Ectodermal cell (in vitro differentiated cells): Measurements from ENCODE around the gene OPN5. TPM values are rescaled to one million over a fixed set of nuclear protein-coding genes. Genes with fewer than 3 reads are reported as not detected.
"Not testable (repeated sequence)": the region's sequence is repeated elsewhere in the genome, so short reads cannot be mapped to it uniquely, and the experiment has no call there.

Experiments
- H3K27ac ChIP-seq: 2 replicates; pipeline ENCODE4 v1.7.0; 2013; ENCODE audit warnings: mild to moderate bottlenecking, low read depth, low read length; ENCODE audit not compliant: insufficient read depth, poor library complexity, severe bottlenecking
- H3K27me3 ChIP-seq: 2 replicates; pipeline ENCODE4 v1.7.0; 2013; ENCODE audit warnings: mild to moderate bottlenecking, low read length; ENCODE audit not compliant: insufficient read depth, control insufficient read depth, poor library complexity, severe bottlenecking
- H3K36me3 ChIP-seq: one replicate; pipeline ENCODE4 v1.7.0; 2013; ENCODE audit warnings: low read length; ENCODE audit not compliant: control insufficient read depth, insufficient read depth
- H3K4me1 ChIP-seq: one replicate; pipeline ENCODE4 v1.7.0; 2013; ENCODE audit warnings: low read length; ENCODE audit not compliant: control insufficient read depth, insufficient read depth
- H3K4me3 ChIP-seq: 2 replicates; pipeline ENCODE4 v1.7.0; 2013; ENCODE audit warnings: low read depth, low read length, control low read depth; ENCODE audit not compliant: insufficient read depth
- H3K9me3 ChIP-seq: 2 replicates; pipeline ENCODE4 v1.7.0; 2013; ENCODE audit warnings: mild to moderate bottlenecking, low read length, moderate library complexity; ENCODE audit not compliant: control insufficient read depth
- WGBS, 2 experiments: methylation state at CpG; one replicate each; pipeline ENCODE4 v1.1.7; 2013; ENCODE audit warnings: missing lambda C conversion rate in 2 of 2; 5-methylcytosine and 5-hydroxymethylcytosine counted together
- polyA plus RNA-seq, 4 experiments: library from polyadenylated mRNA; stranded (reverse); fragments of 50-300 nt; gene quantifications; one replicate each; pipeline ENCODE4 v1.2.3, GENCODE V29; 2013

Gene OPN5, protein sequence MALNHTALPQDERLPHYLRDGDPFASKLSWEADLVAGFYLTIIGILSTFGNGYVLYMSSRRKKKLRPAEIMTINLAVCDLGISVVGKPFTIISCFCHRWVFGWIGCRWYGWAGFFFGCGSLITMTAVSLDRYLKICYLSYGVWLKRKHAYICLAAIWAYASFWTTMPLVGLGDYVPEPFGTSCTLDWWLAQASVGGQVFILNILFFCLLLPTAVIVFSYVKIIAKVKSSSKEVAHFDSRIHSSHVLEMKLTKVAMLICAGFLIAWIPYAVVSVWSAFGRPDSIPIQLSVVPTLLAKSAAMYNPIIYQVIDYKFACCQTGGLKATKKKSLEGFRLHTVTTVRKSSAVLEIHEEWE
- not detected for polyA plus RNA-seq (2013, experiment 1 of 4)
- not detected for polyA plus RNA-seq (2013, experiment 2 of 4)
- not detected for polyA plus RNA-seq (2013, experiment 3 of 4)
- not detected for polyA plus RNA-seq (2013, experiment 4 of 4)

- no peaks in the 10 kb centered on the region for H3K9me3 ChIP-seq
- WGBS, 2 experiments, result 92 to 94% methylated on average over 8 of the region's 8 CpGs
- no peak within 1 kb of the TSS for H3K4me3 ChIP-seq
- no peaks in the 10 kb centered on the region for H3K27me3 ChIP-seq
- H3K27ac ChIP-seq, result no peak within 1 kb of the TSS
- no peaks in the 10 kb centered on the region for H3K4me1 ChIP-seq
- no peaks in the 10 kb centered on the region for H3K36me3 ChIP-seq
Observed at GRCh38 chr6:47781732-47782131, at the start of gene OPN5. TSS of gene OPN5 (plus strand) at chr6:47782032. CDS start at chr6:47782067, 35 bp downstream.

DNA sequence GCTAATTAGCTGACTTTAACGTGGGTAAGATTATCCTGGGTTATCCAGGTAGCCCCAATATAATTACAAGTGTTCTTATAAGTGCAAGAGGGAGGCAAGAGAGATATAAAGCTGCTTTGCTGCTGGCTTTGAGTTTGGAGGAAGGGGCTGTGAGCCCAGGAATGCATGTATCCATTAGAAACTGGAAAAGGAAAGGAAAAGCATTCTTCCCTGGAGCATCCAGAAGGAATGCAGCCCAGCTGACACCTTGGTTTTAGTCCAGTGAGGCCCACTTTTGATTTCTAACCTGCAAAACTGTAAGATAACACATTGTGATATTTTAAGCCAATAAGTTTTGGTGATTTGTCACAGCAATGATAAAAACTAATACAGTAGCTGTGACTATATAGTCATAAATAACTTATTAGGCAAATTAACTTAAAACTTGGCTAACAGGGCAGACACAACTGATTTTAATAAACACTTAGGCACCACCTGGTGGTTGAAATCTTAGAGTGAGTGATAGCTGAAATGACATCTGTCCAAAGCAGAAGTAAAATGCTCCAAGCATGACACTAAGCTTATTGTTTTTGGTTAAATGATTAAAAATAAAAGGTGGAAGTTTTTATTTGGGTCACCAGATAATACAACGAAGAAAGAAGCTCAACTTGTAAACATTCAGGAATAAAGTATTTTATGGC is 47.8 kb upstream of the OPN5 start:
- 49 to 58% methylated on average over 2 of the region's 2 CpGs for WGBS, 2 experiments
- Histone ChIP-seq H3K27ac (no peak overlapping the region), H3K36me3 (no peaks in the 10 kb centered on the region)

DNA sequence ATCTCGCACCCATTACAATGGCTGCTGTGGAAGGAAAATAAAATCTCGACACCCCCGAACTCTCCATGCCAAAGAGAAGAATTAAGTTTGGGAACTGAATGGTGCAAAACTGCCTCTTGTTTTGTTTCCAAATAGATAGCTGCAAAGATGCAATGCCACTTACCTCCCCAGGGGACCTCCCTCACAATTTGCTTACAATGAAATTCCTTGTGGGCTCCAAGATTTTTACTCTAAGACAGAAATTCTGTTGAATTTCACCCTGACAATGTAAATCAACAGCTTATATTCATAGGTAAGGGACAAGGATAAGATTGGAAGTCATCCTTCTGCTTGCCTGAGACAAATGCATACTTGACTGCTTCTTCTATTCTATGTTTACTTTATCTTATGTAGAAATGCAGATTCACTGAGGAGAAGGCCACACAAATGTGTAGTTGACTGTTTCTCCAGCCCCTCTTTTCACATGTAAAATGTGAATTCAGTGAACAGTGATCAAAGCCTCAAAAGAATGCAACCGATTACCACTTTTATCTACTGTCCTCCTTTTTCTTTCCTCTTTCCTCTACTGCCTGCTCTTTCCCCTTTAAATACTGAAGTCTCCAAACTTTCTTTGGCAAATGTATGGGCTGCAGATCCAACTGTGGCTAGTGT is 46.9 kb upstream of the OPN5 start:
- no peak overlapping the region for H3K27ac ChIP-seq
- 44 to 45% methylated on average over 4 of the region's 4 CpGs for WGBS, 2 experiments

More for the DNA sequence above, 47.8 kb upstream of the OPN5 start:
- H3K4me3 ChIP-seq, result no peak overlapping the region
- H3K27me3 ChIP-seq, result no peaks in the 10 kb centered on the region
- H3K4me1 ChIP-seq, result peaks cover 9% of the 10 kb centered on the region
- no peaks in the 10 kb centered on the region for H3K9me3 ChIP-seq

DNA sequence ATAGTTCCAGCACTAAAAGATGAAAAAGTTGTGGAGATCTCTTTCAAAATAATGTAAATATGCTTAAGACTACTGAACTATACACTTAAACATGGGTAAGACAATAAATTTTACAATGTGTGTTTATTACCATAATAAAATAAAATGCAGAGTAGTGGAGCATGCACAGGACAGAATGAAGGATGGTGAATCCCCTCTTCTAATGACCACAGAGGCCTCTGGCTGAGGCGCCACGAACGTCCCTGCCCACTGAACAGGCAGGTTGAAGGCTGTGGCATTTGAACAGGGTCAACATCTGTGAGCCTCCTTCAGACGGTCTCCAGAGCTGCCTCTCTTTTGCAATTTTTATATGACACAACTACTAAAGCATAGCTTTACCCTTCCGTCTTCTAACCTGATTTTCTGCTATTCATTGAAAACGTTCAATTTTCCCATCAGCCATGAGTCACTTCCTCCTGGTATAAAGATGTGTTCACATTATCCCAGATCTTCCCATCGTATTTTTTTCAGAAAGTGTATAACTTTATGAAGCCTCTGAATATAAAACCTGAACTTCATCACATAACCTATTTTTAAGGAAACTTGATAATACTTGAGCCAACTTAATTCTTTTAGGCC is 45.6 kb upstream of the OPN5 start:
- 71 to 72% methylated on average over 7 of the region's 7 CpGs for WGBS, 2 experiments
- Histone ChIP-seq H3K4me1 (peaks cover 9% of the 10 kb centered on the region), H3K36me3 (no peaks in the 10 kb centered on the region), H3K27ac (no peak overlapping the region), H3K27me3 (no peaks in the 10 kb centered on the region), H3K4me3 (no peak overlapping the region), H3K9me3 (no peaks in the 10 kb centered on the region)

More for the DNA sequence above, 46.9 kb upstream of the OPN5 start:
- Histone ChIP-seq H3K27me3 (no peaks in the 10 kb centered on the region), H3K36me3 (no peaks in the 10 kb centered on the region), H3K4me1 (peaks cover 9% of the 10 kb centered on the region), H3K9me3 (no peaks in the 10 kb centered on the region), H3K4me3 (no peak overlapping the region)

DNA sequence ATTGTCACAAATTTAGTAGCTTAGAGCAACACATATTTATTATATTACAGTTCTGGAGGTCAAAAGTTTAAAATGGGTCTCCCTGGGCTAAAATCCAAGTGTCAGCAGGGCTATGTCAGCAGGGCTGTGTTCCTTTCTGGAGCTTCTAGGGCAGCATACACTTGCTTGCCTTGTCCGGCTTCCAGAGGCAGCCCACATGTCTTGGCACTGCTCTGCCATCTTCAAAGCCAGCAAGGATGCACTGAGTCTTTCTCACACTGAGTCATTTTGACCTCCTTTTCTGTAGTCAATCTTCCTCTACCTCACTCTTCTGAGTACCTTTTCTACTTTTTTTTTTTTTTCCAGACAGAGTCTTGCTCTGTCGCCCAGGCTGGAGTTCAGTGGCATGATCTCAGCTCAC is 44.4 kb upstream of the OPN5 start:
- H3K4me3 ChIP-seq, result no peak overlapping the region
- peaks cover 9% of the 10 kb centered on the region for H3K4me1 ChIP-seq
- WGBS, 2 experiments, result 93 to 95% methylated on average over 2 of the region's 2 CpGs
- H3K9me3 ChIP-seq, result no peaks in the 10 kb centered on the region
- no peaks in the 10 kb centered on the region for H3K27me3 ChIP-seq
- no peaks in the 10 kb centered on the region for H3K36me3 ChIP-seq
- no peak overlapping the region for H3K27ac ChIP-seq

DNA sequence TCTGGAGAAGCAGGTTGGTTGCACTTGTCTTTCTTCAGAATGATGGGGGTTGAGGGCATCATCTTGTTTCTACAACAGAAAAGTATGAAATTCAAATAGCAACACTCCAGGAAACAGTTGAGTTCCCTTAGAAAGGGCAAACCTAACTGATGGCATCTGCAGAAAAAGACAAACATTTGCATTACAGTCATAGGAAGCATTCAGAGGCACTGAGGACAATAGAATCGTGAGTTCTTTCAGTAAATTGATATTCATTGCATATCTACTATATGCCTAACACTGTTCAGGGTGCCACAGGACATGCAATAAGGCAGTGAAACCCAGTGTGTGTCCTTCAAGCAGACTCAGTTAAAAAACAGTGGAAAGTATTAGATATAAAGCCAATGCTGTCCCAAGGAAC is 41.1 kb upstream of the OPN5 start:
- 82 to 88% methylated on average over 1 of the region's 1 CpG for WGBS, 2 experiments
- H3K9me3 ChIP-seq, result no peaks in the 10 kb centered on the region
- H3K36me3 ChIP-seq, result no peaks in the 10 kb centered on the region
- H3K4me1 ChIP-seq, result no peaks in the 10 kb centered on the region
- no peak overlapping the region for H3K4me3 ChIP-seq
- H3K27me3 ChIP-seq, result no peaks in the 10 kb centered on the region
- H3K27ac ChIP-seq, result no peak overlapping the region

GRCh38 chr6:47741807-47742206 is 40.0 kb upstream of the OPN5 start:
- Histone ChIP-seq H3K27me3 (no peaks in the 10 kb centered on the region), H3K27ac (no peak overlapping the region), H3K4me1 (no peaks in the 10 kb centered on the region), H3K36me3 (no peaks in the 10 kb centered on the region), H3K9me3 (no peaks in the 10 kb centered on the region), H3K4me3 (no peak overlapping the region)
- WGBS, 2 experiments, result 92 to 98% methylated on average over 2 of the region's 2 CpGs

GRCh38 chr6:47743744-47744143 is 38.1 kb upstream of the OPN5 start:
- H3K4me1 ChIP-seq, result no peaks in the 10 kb centered on the region
- no peaks in the 10 kb centered on the region for H3K36me3 ChIP-seq

DNA sequence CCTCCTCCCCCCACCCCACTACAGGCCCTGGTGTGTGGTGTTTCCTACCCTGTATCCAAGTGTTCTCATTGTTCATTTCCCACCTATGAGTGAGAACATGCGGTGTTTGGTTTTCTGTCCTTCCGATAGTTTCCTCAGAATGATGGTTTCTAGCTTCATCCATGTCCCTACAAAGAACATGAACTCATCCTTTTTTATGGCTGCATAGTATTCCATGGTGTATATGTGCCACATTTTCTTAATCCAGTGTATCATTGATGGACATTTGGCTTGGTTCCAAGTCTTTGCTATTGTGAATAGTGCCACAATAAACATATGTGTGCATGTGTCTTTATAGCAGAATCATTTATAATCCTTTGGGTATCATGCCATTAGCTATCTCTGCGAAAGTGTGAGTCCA is 36.6 kb upstream of the OPN5 start:
- H3K4me1 ChIP-seq, H3K27me3 ChIP-seq, H3K9me3 ChIP-seq, H3K27ac ChIP-seq, H3K4me3 ChIP-seq, H3K36me3 ChIP-seq: not testable (repeated sequence)
- WGBS, 2 experiments, result 93 to 100% methylated on average over 3 of the region's 3 CpGs

More at GRCh38 chr6:47743744-47744143, 38.1 kb upstream of the OPN5 start:
- Histone ChIP-seq H3K27me3 (no peaks in the 10 kb centered on the region), H3K9me3 (no peaks in the 10 kb centered on the region), H3K4me3 (no peak overlapping the region), H3K27ac (no peak overlapping the region)

- Histone ChIP-seq H3K4me3 (no peak overlapping the region), H3K27ac (no peak overlapping the region)
- 80 to 86% methylated on average over 1 of the region's 1 CpG for WGBS, 2 experiments
Observed at GRCh38 chr6:47749757-47750156, 32.1 kb upstream of the OPN5 start.

More at GRCh38 chr6:47749757-47750156, 32.1 kb upstream of the OPN5 start:
- Histone ChIP-seq H3K4me1 (no peaks in the 10 kb centered on the region), H3K27me3 (no peaks in the 10 kb centered on the region), H3K36me3 (no peaks in the 10 kb centered on the region), H3K9me3 (no peaks in the 10 kb centered on the region)
